HG02852 (cell line): Measurements from ENCODE around the gene TTC16.
A peak's percentile ranks its signal among the peaks of the same experiment; 100 is the strongest.

Experiments used
- ATAC-seq: cut with Tn5 transposase; IDR thresholded peaks from one replicate; pipeline ENCODE4 v1.9.1; 2021; ENCODE audit warnings: mild to moderate bottlenecking, moderate library complexity; ENCODE audit not compliant: unreplicated experiment

The TTC16 gene

GRCh38 chr9:127715470-127716337 lies at the start of gene TTC16, which contains the start of gene PTRH1:
TTC16 (plus strand) TSS chr9:127716079; CDS start chr9:127716146, 67 bp downstream.
PTRH1 (minus strand) TSS chr9:127715663; CDS start chr9:127715639, 24 bp downstream.
- peak; percentile 89 for ATAC-seq

GRCh38 chr9:127667127-127667844 lies 48.6 kb upstream of the TTC16 start:
- ATAC-seq: no peak

GRCh38 chr9:127667906-127668305 lies 48.0 kb upstream of the TTC16 start:
- no peak for ATAC-seq

GRCh38 chr9:127673234-127673633 lies 42.6 kb upstream of the TTC16 start:
- no peak for ATAC-seq

- no peak for ATAC-seq
Observed at GRCh38 chr9:127676638-127677037, 39.2 kb upstream of the TTC16 start.

- no peak for ATAC-seq
Observed at GRCh38 chr9:127679506-127679905, 36.4 kb upstream of the TTC16 start.

GRCh38 chr9:127680226-127680625 lies 35.7 kb upstream of the TTC16 start:
- no peak for ATAC-seq

GRCh38 chr9:127680846-127681245 lies 35.0 kb upstream of the TTC16 start:
- no peak for ATAC-seq

- no peak for ATAC-seq
Observed at GRCh38 chr9:127682351-127683136, 33.3 kb upstream of the TTC16 start.

GRCh38 chr9:127683723-127684122 lies 32.2 kb upstream of the TTC16 start:
- ATAC-seq: no peak

- ATAC-seq: no peak
Observed at GRCh38 chr9:127684576-127684975, 31.3 kb upstream of the TTC16 start.

GRCh38 chr9:127686461-127687393 lies 29.2 kb upstream of the TTC16 start:
- ATAC-seq: no peak

- ATAC-seq: no peak
Observed at GRCh38 chr9:127689329-127690000, 26.4 kb upstream of the TTC16 start.

- ATAC-seq: no peak
Observed at GRCh38 chr9:127690735-127691134, 25.1 kb upstream of the TTC16 start.

GRCh38 chr9:127692071-127692470 lies 23.8 kb upstream of the TTC16 start:
- ATAC-seq: no peak

GRCh38 chr9:127693143-127693542 lies 22.7 kb upstream of the TTC16 start:
- no peak for ATAC-seq

- ATAC-seq: no peak
Observed at GRCh38 chr9:127693697-127694096, 22.2 kb upstream of the TTC16 start.

- ATAC-seq: no peak
Observed at GRCh38 chr9:127694890-127695720, 20.8 kb upstream of the TTC16 start.

- no peak for ATAC-seq
Observed at GRCh38 chr9:127697575-127697974, 18.3 kb upstream of the TTC16 start.
